Mucosa of descending colon (tissue), 3 donors: ENCODE measurements around the gene TOMM20. TPM values are rescaled to one million over a fixed set of nuclear protein-coding genes. Genes with fewer than 3 reads are reported as not detected.
"Not testable (repeated sequence)": the region's sequence is repeated elsewhere in the genome, so short reads cannot be mapped to it uniquely, and the experiment has no call there.

Experiments
- ATAC-seq: fragments of 200-7000 bp; cut with Tn5 transposase; one replicate; pipeline ENCODE4 v1.9.1; 2020; ENCODE audit warnings: mild to moderate bottlenecking, moderate library complexity
- DNase-seq, 3 donors: peaks; one replicate each; pipeline ENCODE4 v3.0.0-alpha.2; 2020
- H3K36me3 ChIP-seq: fragments of 200-600 bp; one replicate; pipeline ENCODE4 v1.8.0; 2021; ENCODE audit warnings: low read depth, mild to moderate bottlenecking
- H3K4me1 ChIP-seq: fragments of 200-600 bp; one replicate; pipeline ENCODE4 v1.8.0; 2021; ENCODE audit warnings: low read depth, mild to moderate bottlenecking
- H3K4me3 ChIP-seq: fragments of 200-600 bp; one replicate; pipeline ENCODE4 v1.8.0; 2021; ENCODE audit warnings: mild to moderate bottlenecking
- H3K9me3 ChIP-seq: fragments of 200-600 bp; one replicate; pipeline ENCODE4 v1.8.0; 2021; ENCODE audit warnings: mild to moderate bottlenecking
- CTCF ChIP-seq: fragments of 200-600 bp; IDR thresholded peaks from one replicate; pipeline ENCODE4 v1.8.0; 2022; ENCODE audit warnings: antibody characterized with exemption, mild to moderate bottlenecking
- intact Hi-C, 2 donors: fragments of 100-400 bp; cut with DNase I in 1 of 2; cut with micrococcal nuclease in 1 of 2; formaldehyde crosslinking; loops; one replicate each; pipeline versions ENCODE4 v1.11.0 to v1.11.1; 2022; cut with DNase I, micrococcal nuclease
- total RNA-seq, 3 donors: library from RNA; stranded (reverse); fragmentation: NEBNext Ultra II Directional in 2 of 3; extraction: Animal tissue kit (Norgen Biotek cat#: 25700) in 2 of 3; gene quantifications; one replicate each; pipeline versions ENCODE4 v1.2.1 to v1.2.4, GENCODE V29; 2021 to 2023
- donor health status: DM: no; HTN: no; CAD: no; lungs with moderate emphysema.
- donor health status: DM: no; HTN: no; CAD: no.
- donor health status: DM: no; HTN: yes; CAD: no.

The TOMM20 gene
- total RNA-seq, 3 donors from 2014 or later = 81.2 to 110 (median 92.1) TPM

GRCh38 chr1:235093696-235094592, 34.7 kb downstream of the TOMM20 start:
- peak; percentile 91 for ATAC-seq
- peak; percentile 94 for TF ChIP-seq CTCF
- Histone ChIP-seq H3K36me3 (no peaks in the 10 kb centered on the region), H3K9me3 (no peaks in the 10 kb centered on the region), H3K4me3 (no peak overlapping the region), H3K4me1 (peaks cover 11% of the 10 kb centered on the region)
- peak; percentile 78 to 92 (median 90) for DNase-seq
- intact Hi-C loops = loop anchor here in 1 of 2 donors (5.0 to 10.0 kb wide), 2 partner anchors 499 to 607 kb away; no protein-coding TSS in a partner anchor

GRCh38 chr1:235093013-235093695, 35.5 kb downstream of the TOMM20 start:
- ATAC-seq = peak; percentile 82

GRCh38 chr1:235092415-235092814, 36.2 kb downstream of the TOMM20 start:
- not testable (repeated sequence) for H3K9me3 ChIP-seq, ATAC-seq, H3K4me3 ChIP-seq, H3K36me3 ChIP-seq
- DNase-seq = peak in 1 of 3 donors; percentile 40
- intact Hi-C loops = loop anchor here in 1 of 2 donors (5.0 to 10.0 kb wide), 2 partner anchors 498 to 605 kb away; no protein-coding TSS in a partner anchor
- peaks cover 11% of the 10 kb centered on the region for H3K4me1 ChIP-seq

More at GRCh38 chr1:235093013-235093695, 35.5 kb downstream of the TOMM20 start:
- no peak for TF ChIP-seq CTCF
- peaks cover 11% of the 10 kb centered on the region for H3K4me1 ChIP-seq
- no peaks in the 10 kb centered on the region for H3K36me3 ChIP-seq
- no peak overlapping the region for H3K4me3 ChIP-seq
- no peaks in the 10 kb centered on the region for H3K9me3 ChIP-seq
- peak; percentile 52 to 66 (median 65) for DNase-seq
- intact Hi-C loops = loop anchor here in 1 of 2 donors (5.0 to 10.0 kb wide), 2 partner anchors 498 to 606 kb away; no protein-coding TSS in a partner anchor

GRCh38 chr1:235092045-235092406, 36.6 kb downstream of the TOMM20 start:
- not testable (repeated sequence) for ATAC-seq, H3K4me3 ChIP-seq, H3K36me3 ChIP-seq, DNase-seq, H3K9me3 ChIP-seq
- intact Hi-C loops = loop anchor here in 1 of 2 donors (5.0 to 10.0 kb wide), 2 partner anchors 497 to 605 kb away; no protein-coding TSS in a partner anchor
- H3K4me1 ChIP-seq = peaks cover 11% of the 10 kb centered on the region

- intact Hi-C loops = loop anchor here in 1 of 2 donors (5.0 to 10.0 kb wide), 2 partner anchors 497 to 604 kb away; no protein-coding TSS in a partner anchor
- H3K9me3 ChIP-seq, H3K36me3 ChIP-seq, H3K4me3 ChIP-seq, ATAC-seq: not testable (repeated sequence)
- DNase-seq = peak in 1 of 3 donors; percentile 29
- peaks cover 11% of the 10 kb centered on the region for H3K4me1 ChIP-seq
These were observed 37.2 kb downstream of the TOMM20 start for GRCh38 chr1:235091319-235092044.

- no peak for ATAC-seq
- peak in 1 of 3 donors; percentile 38 for DNase-seq
- intact Hi-C loops = loop anchor here in 1 of 2 donors (5.0 to 10.0 kb wide), 2 partner anchors 496 to 603 kb away; no protein-coding TSS in a partner anchor
- H3K4me1 ChIP-seq = peaks cover 11% of the 10 kb centered on the region
- H3K9me3 ChIP-seq = no peaks in the 10 kb centered on the region
- TF ChIP-seq CTCF = no peak
- H3K36me3 ChIP-seq = no peaks in the 10 kb centered on the region
- H3K4me3 ChIP-seq = no peak overlapping the region
These were observed 38.1 kb downstream of the TOMM20 start for GRCh38 chr1:235090406-235091069.
